ENCODE data around the gene CWC25. TPM values are rescaled to one million over a fixed set of nuclear protein-coding genes. Genes with fewer than 3 reads are reported as not detected.
"Not testable (repeated sequence)": the region's sequence is repeated elsewhere in the genome, so short reads cannot be mapped to it uniquely, and the experiment has no call there.

Gene CWC25
- total RNA-seq, 1 experiment from 2014 or later = 77.8 TPM

GRCh38 chr17:38789185-38789584 is 35.9 kb downstream of the CWC25 start:
- H3K36me3 Mint-ChIP-seq (ENCODE audit: insufficient read depth, unreplicated experiment) = peaks cover 15% of the 10 kb centered on the region
- no peaks in the 10 kb centered on the region for H3K27me3 Mint-ChIP-seq (ENCODE audit: unreplicated experiment)
- CTCF ChIA-PET = interaction anchor here (0.9 kb wide), 1 partner anchor 35 kb away, joined by 5 read pairs; no protein-coding TSS in a partner anchor
- no peak for DNase-seq
- TF ChIP-seq CTCF (IDR thresholded peaks at IDR 0.05; ENCODE audit: unreplicated experiment) = no peak
- no TSS peak for BruUV-seq (replicated peaks)
- no peak overlapping the region for H3K4me3 Mint-ChIP-seq (ENCODE audit: low read depth, unreplicated experiment)
- intact Hi-C loops (cut with micrococcal nuclease; ENCODE audit: unreplicated experiment) = no loop called here
- no peak overlapping the region for H3K27ac Mint-ChIP-seq (ENCODE audit: unreplicated experiment)
- no peaks in the 10 kb centered on the region for H3K4me1 Mint-ChIP-seq (ENCODE audit: low read depth, unreplicated experiment)
- no peaks in the 10 kb centered on the region for H3K9me3 Mint-ChIP-seq (ENCODE audit: low read depth, unreplicated experiment)

- H3K27ac Mint-ChIP-seq (ENCODE audit: unreplicated experiment); BruUV-seq (replicated peaks); DNase-seq; H3K4me3 Mint-ChIP-seq (ENCODE audit: low read depth, unreplicated experiment); H3K27me3 Mint-ChIP-seq (ENCODE audit: unreplicated experiment); H3K4me1 Mint-ChIP-seq (ENCODE audit: low read depth, unreplicated experiment); H3K9me3 Mint-ChIP-seq (ENCODE audit: low read depth, unreplicated experiment); intact Hi-C loops (cut with micrococcal nuclease; ENCODE audit: unreplicated experiment): not testable (repeated sequence)
- CTCF ChIA-PET = interaction anchor here (0.5 to 0.9 kb wide), 5 partner anchors 11 to 1406 kb away, joined by 3 to 6 read pairs (median 4); partner anchors contain the start of gene PIP4K2B
- peaks cover 21% of the 10 kb centered on the region for H3K36me3 Mint-ChIP-seq (ENCODE audit: insufficient read depth, unreplicated experiment)
Measured at GRCh38 chr17:38787999-38788398, 37.1 kb downstream of the CWC25 start.

GRCh38 chr17:38786372-38786771 is 38.7 kb downstream of the CWC25 start:
- intact Hi-C loops (cut with micrococcal nuclease; ENCODE audit: unreplicated experiment) = no loop called here
- BruUV-seq (replicated peaks) = no TSS peak
- CTCF ChIA-PET = interaction anchor here (0.8 kb wide), 1 partner anchor 12 kb away, joined by 3 read pairs; no protein-coding TSS in a partner anchor
- H3K4me1 Mint-ChIP-seq (ENCODE audit: low read depth, unreplicated experiment) = no peaks in the 10 kb centered on the region
- peaks cover 22% of the 10 kb centered on the region for H3K36me3 Mint-ChIP-seq (ENCODE audit: insufficient read depth, unreplicated experiment)
- no peak for TF ChIP-seq CTCF (IDR thresholded peaks at IDR 0.05; ENCODE audit: unreplicated experiment)
- H3K27me3 Mint-ChIP-seq (ENCODE audit: unreplicated experiment) = no peaks in the 10 kb centered on the region
- no peaks in the 10 kb centered on the region for H3K9me3 Mint-ChIP-seq (ENCODE audit: low read depth, unreplicated experiment)
- H3K4me3 Mint-ChIP-seq (ENCODE audit: low read depth, unreplicated experiment) = no peak overlapping the region
- no peak overlapping the region for H3K27ac Mint-ChIP-seq (ENCODE audit: unreplicated experiment)
- no peak for DNase-seq

GRCh38 chr17:38783227-38783626 is 41.9 kb downstream of the CWC25 start:
- CTCF ChIA-PET = interaction anchor here (0.6 kb wide), 3 partner anchors 22 to 1152 kb away, joined by 3 read pairs; no protein-coding TSS in a partner anchor
- no peaks in the 10 kb centered on the region for H3K9me3 Mint-ChIP-seq (ENCODE audit: low read depth, unreplicated experiment)
- intact Hi-C loops (cut with micrococcal nuclease; ENCODE audit: unreplicated experiment) = no loop called here
- no peaks in the 10 kb centered on the region for H3K4me1 Mint-ChIP-seq (ENCODE audit: low read depth, unreplicated experiment)
- no peaks in the 10 kb centered on the region for H3K27me3 Mint-ChIP-seq (ENCODE audit: unreplicated experiment)
- no TSS peak for BruUV-seq (replicated peaks)
- H3K27ac Mint-ChIP-seq (ENCODE audit: unreplicated experiment) = no peak overlapping the region
- H3K36me3 Mint-ChIP-seq (ENCODE audit: insufficient read depth, unreplicated experiment) = peaks cover 34% of the 10 kb centered on the region
- no peak overlapping the region for H3K4me3 Mint-ChIP-seq (ENCODE audit: low read depth, unreplicated experiment)
- DNase-seq = no peak
- TF ChIP-seq CTCF (IDR thresholded peaks at IDR 0.05; ENCODE audit: unreplicated experiment) = no peak

GRCh38 chr17:38779965-38780752 is 45.0 kb downstream of the CWC25 start:
- intact Hi-C loops (cut with micrococcal nuclease; ENCODE audit: unreplicated experiment) = no loop called here
- no TSS peak for BruUV-seq (replicated peaks)

More at GRCh38 chr17:38779965-38780752, 45.0 kb downstream of the CWC25 start:
- no peak overlapping the region for H3K27ac Mint-ChIP-seq (ENCODE audit: unreplicated experiment)
- peaks cover 53% of the 10 kb centered on the region for H3K36me3 Mint-ChIP-seq (ENCODE audit: insufficient read depth, unreplicated experiment)
- H3K27me3 Mint-ChIP-seq (ENCODE audit: unreplicated experiment) = no peaks in the 10 kb centered on the region
- no peak for DNase-seq
- CTCF ChIA-PET = interaction anchor here (1.1 kb wide), 1 partner anchor 12 kb away, joined by 3 read pairs; no protein-coding TSS in a partner anchor
- no peaks in the 10 kb centered on the region for H3K4me1 Mint-ChIP-seq (ENCODE audit: low read depth, unreplicated experiment)
- no peak overlapping the region for H3K4me3 Mint-ChIP-seq (ENCODE audit: low read depth, unreplicated experiment)
- no peak for TF ChIP-seq CTCF (IDR thresholded peaks at IDR 0.05; ENCODE audit: unreplicated experiment)
- H3K9me3 Mint-ChIP-seq (ENCODE audit: low read depth, unreplicated experiment) = no peaks in the 10 kb centered on the region
